GM12872 (cell line): ENCODE data around the gene MOB3B.

Experiments
- TF ChIP-seq, protein P1 (sequence below): IDR thresholded peaks from 3 replicates; pipeline ENCODE4 v1.5.1; 2011; ENCODE audit warnings: low read depth, mild to moderate bottlenecking, low read length, moderate library complexity; ENCODE audit not compliant: insufficient read depth

The MOB3B gene

DNA sequence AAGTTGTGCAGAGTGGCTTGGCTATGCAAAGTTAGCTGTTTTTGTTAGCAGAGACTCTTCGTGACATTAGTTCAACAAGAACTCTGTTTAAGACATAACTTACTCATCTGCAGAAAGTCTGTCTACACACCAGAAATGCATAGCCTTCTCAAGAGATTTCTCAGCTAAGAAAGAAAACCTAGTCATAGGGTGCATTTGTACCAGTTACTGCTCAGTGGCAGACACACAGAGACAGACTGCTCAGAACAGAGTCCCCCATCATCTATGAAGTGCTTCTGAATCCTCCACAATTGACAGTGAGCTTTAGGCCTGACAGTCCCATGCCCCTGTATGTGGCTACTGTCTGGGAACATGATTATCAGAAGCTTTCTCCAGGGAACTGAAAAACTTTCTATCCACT lies 61.6 kb downstream of the MOB3B start:
- TF ChIP-seq, protein P1, sequence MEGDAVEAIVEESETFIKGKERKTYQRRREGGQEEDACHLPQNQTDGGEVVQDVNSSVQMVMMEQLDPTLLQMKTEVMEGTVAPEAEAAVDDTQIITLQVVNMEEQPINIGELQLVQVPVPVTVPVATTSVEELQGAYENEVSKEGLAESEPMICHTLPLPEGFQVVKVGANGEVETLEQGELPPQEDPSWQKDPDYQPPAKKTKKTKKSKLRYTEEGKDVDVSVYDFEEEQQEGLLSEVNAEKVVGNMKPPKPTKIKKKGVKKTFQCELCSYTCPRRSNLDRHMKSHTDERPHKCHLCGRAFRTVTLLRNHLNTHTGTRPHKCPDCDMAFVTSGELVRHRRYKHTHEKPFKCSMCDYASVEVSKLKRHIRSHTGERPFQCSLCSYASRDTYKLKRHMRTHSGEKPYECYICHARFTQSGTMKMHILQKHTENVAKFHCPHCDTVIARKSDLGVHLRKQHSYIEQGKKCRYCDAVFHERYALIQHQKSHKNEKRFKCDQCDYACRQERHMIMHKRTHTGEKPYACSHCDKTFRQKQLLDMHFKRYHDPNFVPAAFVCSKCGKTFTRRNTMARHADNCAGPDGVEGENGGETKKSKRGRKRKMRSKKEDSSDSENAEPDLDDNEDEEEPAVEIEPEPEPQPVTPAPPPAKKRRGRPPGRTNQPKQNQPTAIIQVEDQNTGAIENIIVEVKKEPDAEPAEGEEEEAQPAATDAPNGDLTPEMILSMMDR: no peak

DNA sequence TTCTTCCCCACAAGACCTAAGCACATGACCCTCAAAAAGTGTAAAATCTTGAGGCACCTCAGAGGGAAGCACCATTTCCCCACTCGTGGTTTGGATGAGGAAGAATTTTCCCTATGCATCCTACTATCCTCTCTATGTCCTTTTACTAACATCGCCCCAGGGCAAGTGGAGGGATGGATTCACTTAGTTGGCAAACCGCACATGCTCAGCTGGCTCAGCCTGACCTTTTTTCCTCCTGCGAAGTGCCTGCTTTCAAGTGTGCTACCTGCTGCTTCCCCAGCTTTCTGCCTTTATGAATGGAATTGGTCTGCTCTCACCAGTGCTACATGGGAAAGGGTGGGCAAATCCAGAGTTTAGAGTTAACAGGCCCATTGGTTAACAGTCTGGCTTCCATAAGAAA lies 62.1 kb downstream of the MOB3B start:
- TF ChIP-seq, protein P1: no peak

DNA sequence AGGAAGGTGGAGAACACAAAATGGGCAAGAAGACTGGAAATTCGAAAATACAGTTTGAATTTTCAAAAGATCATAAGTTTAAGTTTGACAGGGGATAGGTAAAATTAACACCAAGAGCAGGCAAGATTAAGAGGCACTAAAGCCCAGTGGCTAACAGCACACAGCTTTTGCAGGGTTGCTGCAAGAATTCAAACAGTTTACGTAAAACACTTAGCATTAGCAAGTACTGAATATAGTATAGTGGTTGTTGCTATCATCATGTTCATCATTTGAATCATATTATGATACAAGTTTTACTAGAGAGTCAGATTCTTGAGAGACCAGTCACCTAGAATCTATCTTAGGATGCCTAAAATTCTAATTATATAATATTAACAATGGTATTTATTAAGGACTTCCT lies 66.8 kb downstream of the MOB3B start:
- TF ChIP-seq, protein P1: no peak

DNA sequence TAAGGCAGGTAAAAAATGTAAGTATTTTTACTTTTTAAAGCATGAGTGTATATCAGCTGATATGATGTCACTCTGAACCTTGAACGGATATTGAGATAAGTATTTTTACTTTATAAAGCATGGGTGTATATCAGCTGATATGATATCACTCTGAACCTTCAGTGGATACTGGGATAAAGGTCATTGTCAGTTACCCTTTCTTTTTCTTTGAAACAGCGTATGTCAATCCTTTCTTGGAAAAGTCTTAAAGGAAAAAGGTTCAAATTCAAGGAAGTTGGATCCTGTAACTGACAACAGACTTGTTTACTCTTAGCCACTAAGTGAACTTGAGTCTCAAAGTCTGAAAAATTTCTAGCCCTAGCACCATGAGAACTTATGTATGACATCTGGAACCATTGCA lies 67.2 kb downstream of the MOB3B start:
- TF ChIP-seq, protein P1: no peak

DNA sequence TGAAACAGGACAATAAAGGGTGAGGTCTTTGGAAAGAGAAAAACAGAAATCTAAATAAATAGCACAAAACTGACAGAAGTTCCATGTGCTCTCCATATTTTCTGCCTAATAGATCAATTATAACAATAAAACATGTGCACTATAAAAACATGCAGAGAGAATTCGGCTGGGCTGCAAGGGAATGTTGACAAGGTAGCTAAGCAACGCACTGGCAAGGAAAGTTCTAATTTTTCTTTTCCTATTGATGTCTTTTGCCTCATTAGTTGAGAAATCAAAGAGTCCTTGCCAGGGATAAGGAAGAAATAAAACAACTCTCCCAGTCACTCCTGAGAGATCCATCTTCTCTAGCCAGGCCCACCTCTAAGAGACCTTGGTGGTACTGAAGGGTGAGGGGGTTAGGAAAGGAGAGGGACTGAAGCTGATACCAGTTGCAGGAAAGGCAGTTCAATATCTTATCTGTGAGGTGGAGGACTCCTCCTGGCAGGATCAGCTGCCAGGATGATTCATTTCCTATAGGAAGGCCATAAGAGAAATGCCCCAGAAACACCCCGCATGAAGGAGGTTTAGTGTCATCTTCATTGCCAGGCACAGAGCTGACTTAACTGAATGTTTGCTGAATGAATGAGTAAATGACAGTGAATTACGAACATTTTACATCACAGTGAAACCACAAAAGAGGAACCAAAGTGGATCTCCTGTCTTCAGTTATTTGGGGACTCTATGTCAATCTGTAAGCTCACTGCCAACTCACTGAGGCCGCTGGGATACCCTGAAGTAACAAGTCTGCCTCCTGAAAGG lies 69.2 kb downstream of the MOB3B start:
- TF ChIP-seq, protein P1: no peak

DNA sequence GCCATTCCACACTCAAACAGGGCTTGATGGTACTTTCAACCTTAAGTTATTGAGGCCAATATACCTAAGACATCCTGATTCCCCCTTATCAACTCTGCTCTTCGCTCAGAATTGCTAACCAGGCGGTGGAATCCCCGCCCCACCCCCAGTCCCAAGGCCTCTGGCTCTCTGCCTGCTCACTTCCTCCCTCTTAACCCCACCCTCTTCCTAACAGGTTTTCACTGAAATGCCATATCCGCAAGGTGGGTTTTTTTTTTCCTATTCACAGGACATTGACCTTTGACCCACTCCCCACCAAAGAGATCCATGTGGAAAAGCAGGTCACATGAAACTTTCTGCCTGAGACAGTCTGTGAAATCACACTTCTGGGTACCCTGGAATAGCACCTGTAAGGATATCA lies 72.2 kb downstream of the MOB3B start:
- TF ChIP-seq, protein P1: no peak

DNA sequence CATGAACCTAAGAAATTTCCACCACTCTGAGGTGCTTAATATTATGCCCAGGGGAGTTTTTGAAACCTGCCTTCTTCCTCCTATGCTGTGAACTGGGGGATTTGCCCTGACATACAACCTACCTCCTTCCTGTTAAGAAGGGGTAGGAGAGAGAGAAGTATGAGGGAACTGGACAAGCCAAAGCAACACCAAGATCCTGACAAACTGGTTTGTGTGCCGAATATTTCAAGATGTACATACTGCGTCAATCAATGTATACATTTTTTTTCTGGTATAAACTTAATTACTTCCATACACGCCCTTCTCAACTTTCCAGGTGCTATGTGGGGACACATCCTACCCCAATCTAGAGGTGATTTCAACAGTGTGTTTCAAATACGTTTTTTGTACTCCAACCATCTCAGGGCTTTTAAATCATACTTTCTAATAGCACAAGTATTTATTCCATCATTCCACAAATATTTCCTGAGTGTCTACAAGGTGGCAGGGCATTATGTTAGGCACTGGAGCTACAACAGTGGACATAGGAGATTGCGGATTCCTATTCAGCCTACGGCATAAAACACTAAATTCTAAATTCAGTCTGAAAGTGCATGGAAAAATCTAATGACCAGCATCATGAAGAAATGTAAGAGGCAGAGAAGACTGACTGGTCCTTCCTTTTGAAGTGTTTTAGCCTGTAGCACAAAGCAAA lies 75.6 kb downstream of the MOB3B start:
- TF ChIP-seq, protein P1: no peak
